Neural cell (in vitro differentiated cells): ENCODE results near the gene RGS13. TPM values are rescaled to one million over a fixed set of nuclear protein-coding genes. Genes with fewer than 3 reads are reported as not detected.

Experiments used
- H2AFZ ChIP-seq: fragments of 200-600, 300-800 bp; sonication (generic), shearing (Covaris generic); 2 replicates; pipeline ENCODE4 v1.6.0; 2014; ENCODE audit warnings: low read depth, mild to moderate bottlenecking, antibody characterized with exemption, low read length, moderate library complexity
- H3F3A ChIP-seq: fragments of 200-600 bp; shearing (Covaris generic); 2 replicates; pipeline ENCODE4 v1.6.1; 2016; ENCODE audit warnings: mild to moderate bottlenecking, moderate library complexity, mixed read lengths, antibody characterized with exemption, low read length; ENCODE audit not compliant: insufficient read depth, poor library complexity, severe bottlenecking
- H3K27ac ChIP-seq: fragments of 200-600, 300-800 bp; sonication (generic), shearing (Covaris generic); 2 replicates; pipeline ENCODE4 v1.5.1; 2014; ENCODE audit warnings: mild to moderate bottlenecking, low read length, moderate library complexity
- H3K27me3 ChIP-seq: fragments of 300-800, 200-600 bp; sonication (generic), shearing (Covaris generic); 2 replicates; pipeline ENCODE4 v1.6.0; 2014; ENCODE audit warnings: mild to moderate bottlenecking, low read depth, low read length, moderate library complexity; ENCODE audit not compliant: insufficient read depth
- H3K36me3 ChIP-seq: fragments of 300-800, 200-600 bp; sonication (generic), shearing (Covaris generic); 2 replicates; pipeline ENCODE4 v1.5.1; 2014; ENCODE audit warnings: mild to moderate bottlenecking, antibody characterized with exemption, low read length, moderate library complexity; ENCODE audit not compliant: insufficient read depth
- H3K4me2 ChIP-seq: fragments of 300-800, 200-600 bp; sonication (generic), shearing (Covaris generic); 2 replicates; pipeline ENCODE4 v1.6.0; 2014; ENCODE audit warnings: mild to moderate bottlenecking, low read length
- H3K4me3 ChIP-seq: fragments of 300-800, 200-600 bp; sonication (generic), shearing (Covaris generic); 2 replicates; pipeline ENCODE4 v1.5.1; 2014; ENCODE audit warnings: mild to moderate bottlenecking, low read length, moderate library complexity
- H3K79me2 ChIP-seq: fragments of 200-600 bp; shearing (Covaris generic); replicated peaks from 2 replicates; pipeline ENCODE4 v1.6.0; 2014; ENCODE audit warnings: mild to moderate bottlenecking, low read length, moderate library complexity; ENCODE audit not compliant: insufficient read depth
- H3K9ac ChIP-seq: fragments of 300-800, 200-600 bp; sonication (generic), shearing (Covaris generic); 2 replicates; pipeline ENCODE4 v1.6.1; 2016; ENCODE audit warnings: mild to moderate bottlenecking, low read length, mixed read lengths
- H3K9me2 ChIP-seq: fragments of 200-600 bp; shearing (Covaris generic); 2 replicates; pipeline ENCODE4 v1.6.1; 2016; ENCODE audit warnings: mild to moderate bottlenecking, low read length, mixed read lengths; ENCODE audit not compliant: insufficient read depth
- H3K9me3 ChIP-seq: fragments of 200-600, 300-800 bp; sonication (generic), shearing (Covaris generic); 2 replicates; pipeline ENCODE4 v1.6.1; 2016; ENCODE audit warnings: mild to moderate bottlenecking, mixed run types, low read length, moderate library complexity, mixed read lengths
- H4K20me1 ChIP-seq: fragments of 200-600 bp; shearing (Covaris generic); 2 replicates; pipeline ENCODE4 v1.6.1; 2016; ENCODE audit warnings: mild to moderate bottlenecking, mixed run types; ENCODE audit not compliant: insufficient read depth
- CTCF ChIP-seq: fragments of 450-650 bp; IDR thresholded peaks from 2 replicates; pipeline ENCODE4 v1.5.1; 2014; ENCODE audit warnings: antibody characterized with exemption, mild to moderate bottlenecking, moderate library complexity; ENCODE audit not compliant: poor library complexity, severe bottlenecking
- EP300 ChIP-seq: fragments of 450-650 bp; conservative IDR thresholded peaks from 2 replicates; pipeline ENCODE4 v1.6.1; 2014; ENCODE audit warnings: antibody characterized with exemption, mild to moderate bottlenecking, moderate library complexity; ENCODE audit not compliant: poor library complexity, severe bottlenecking
- EZH2 ChIP-seq: fragments of 200-600, 300-800 bp; shearing (Covaris generic), sonication (generic); IDR thresholded peaks from 2 replicates; pipeline ENCODE4 v1.6.1; 2014; ENCODE audit warnings: antibody characterized with exemption, low read length, borderline replicate concordance, mild to moderate bottlenecking; ENCODE audit not compliant: insufficient read depth, poor library complexity, severe bottlenecking
- MXI1 ChIP-seq: fragments of 450-650 bp; conservative IDR thresholded peaks from 2 replicates; pipeline ENCODE4 v1.6.1; 2014; ENCODE audit warnings: antibody characterized with exemption, mild to moderate bottlenecking; ENCODE audit not compliant: poor library complexity, severe bottlenecking
- POLR2AphosphoS5 ChIP-seq: IDR thresholded peaks from 2 replicates; pipeline ENCODE4 v1.6.1; 2012
- RAD21 ChIP-seq: fragments of 450-650 bp; conservative IDR thresholded peaks from 2 replicates; pipeline ENCODE4 v1.6.1; 2014; ENCODE audit warnings: antibody characterized with exemption, mild to moderate bottlenecking, moderate library complexity
- REST ChIP-seq: IDR thresholded peaks from 2 replicates; pipeline ENCODE4 v1.6.1; 2012; ENCODE audit warnings: borderline replicate concordance
- SMC3 ChIP-seq: fragments of 450-650 bp; conservative IDR thresholded peaks from 2 replicates; pipeline ENCODE4 v1.6.1; 2014; ENCODE audit warnings: antibody characterized with exemption, mild to moderate bottlenecking, moderate library complexity; ENCODE audit not compliant: poor library complexity
- TAF1 ChIP-seq: IDR thresholded peaks from 2 replicates; pipeline ENCODE4 v1.6.1; 2012; ENCODE audit warnings: low read depth
- polyA plus RNA-seq: library from polyadenylated mRNA; depleted of rRNA; stranded (reverse); fragments of >200 nt; gene quantifications from 2 replicates; pipeline ENCODE4 v1.2.3, GENCODE V29; 2014

RGS13 gene
- polyA plus RNA-seq, 1 donor from 2014 or later: not detected

GRCh38 chr1:192610112-192610889 is 25.6 kb upstream of the RGS13 start:
- Histone ChIP-seq H3F3A (no peaks in the 10 kb centered on the region), H3K9ac (no peak overlapping the region), H4K20me1 (no peaks in the 10 kb centered on the region), H3K79me2 (no peaks in the 10 kb centered on the region), H3K9me2 (no peaks in the 10 kb centered on the region), H3K4me3 (no peak overlapping the region), H3K9me3 (no peaks in the 10 kb centered on the region), H3K4me2 (no peak overlapping the region), H3K27me3 (no peaks in the 10 kb centered on the region), H3K36me3 (no peaks in the 10 kb centered on the region), H2AFZ (no peak overlapping the region), H3K27ac (no peak overlapping the region)
- TF ChIP-seq REST (no peak), EZH2 (no peak), TAF1 (no peak), POLR2AphosphoS5 (no peak), MXI1 (no peak), RAD21 (no peak), EP300 (no peak), CTCF (no peak), SMC3 (no peak)

GRCh38 chr1:192615055-192615454 is 20.9 kb upstream of the RGS13 start:
- no peaks in the 10 kb centered on the region for H4K20me1 ChIP-seq
- no peaks in the 10 kb centered on the region for H3F3A ChIP-seq
- H3K9me3 ChIP-seq: no peaks in the 10 kb centered on the region
- H3K79me2 ChIP-seq: no peaks in the 10 kb centered on the region
- no peak overlapping the region for H3K4me2 ChIP-seq
- TF ChIP-seq MXI1 (no peak), RAD21 (no peak), SMC3 (no peak), POLR2AphosphoS5 (no peak), EZH2 (no peak), REST (no peak), CTCF (no peak), EP300 (no peak), TAF1 (no peak)
- H2AFZ ChIP-seq: no peak overlapping the region
- no peaks in the 10 kb centered on the region for H3K9me2 ChIP-seq
- H3K4me3 ChIP-seq: no peak overlapping the region
- no peaks in the 10 kb centered on the region for H3K36me3 ChIP-seq
- H3K27ac ChIP-seq: no peak overlapping the region
- no peaks in the 10 kb centered on the region for H3K27me3 ChIP-seq
- no peak overlapping the region for H3K9ac ChIP-seq
